K562 (cell line): ENCODE data around the gene RAB31. TPM values are rescaled to one million over a fixed set of nuclear protein-coding genes. Genes with fewer than 3 reads are reported as not detected.

Source experiments
- CCNT2 ChIP-seq: IDR thresholded peaks from 2 replicates; pipeline ENCODE4 v1.6.1; 2011; ENCODE audit warnings: borderline replicate concordance, low read depth, mild to moderate bottlenecking, moderate library complexity, mixed read lengths, low read length; ENCODE audit not compliant: insufficient read length; ENCODE audit errors: extremely low read depth
- ELF2 ChIP-seq: fragments of 250-450 bp; sonication (Bioruptor Pico); IDR thresholded peaks from 2 replicates; pipeline ENCODE4 v1.5.0; 2021; ENCODE audit warnings: mild to moderate bottlenecking
- ELK3 ChIP-seq: fragments of 450-650 bp; formaldehyde crosslinking; IDR thresholded peaks from 2 replicates; pipeline ENCODE4 v1.4.0; 2020; ENCODE audit warnings: mild to moderate bottlenecking
- HCFC1 ChIP-seq: IDR thresholded peaks from 2 replicates; pipeline ENCODE4 v1.6.1; 2012; ENCODE audit warnings: low read depth, low read length, improper control_type of control experiment
- MAFF ChIP-seq: IDR thresholded peaks from 2 replicates; pipeline ENCODE4 v1.6.1; 2012; ENCODE audit warnings: low read length, improper control_type of control experiment
- NFIX ChIP-seq: fragments of 250-450 bp; sonication (Bioruptor Pico); IDR thresholded peaks from 2 replicates; pipeline ENCODE4 v1.4.0; 2020; ENCODE audit warnings: low read depth, mild to moderate bottlenecking, moderate library complexity
- RBFOX2 ChIP-seq: fragments of 200-400 bp; formaldehyde crosslinking; IDR thresholded peaks from 2 replicates; pipeline ENCODE4 v1.6.1; 2017; ENCODE audit warnings: low read depth, mild to moderate bottlenecking, low read length, moderate library complexity
- RUNX1 ChIP-seq: sonication (generic); IDR thresholded peaks from 2 replicates; pipeline ENCODE4 v1.6.1; 2016; ENCODE audit warnings: antibody characterized with exemption, low read depth
- SMARCA4 ChIP-seq: fragments of 450-650 bp; IDR thresholded peaks from 2 replicates; pipeline ENCODE4 v1.6.1; 2016
- SUPT5H ChIP-seq: fragments of 450-650 bp; IDR thresholded peaks from 2 replicates; pipeline ENCODE4 v1.6.1; 2016
- TCF7L2 ChIP-seq: fragments of 150-350 bp; IDR thresholded peaks from 2 replicates; pipeline ENCODE4 v1.6.1; 2016; ENCODE audit warnings: low read depth, mild to moderate bottlenecking, low read length, moderate library complexity
- TOE1 ChIP-seq, 2 experiments: fragments of 450-650 bp in 1 of 2; sonication (generic) in 1 of 2; formaldehyde crosslinking in 1 of 2; IDR thresholded peaks; 2 replicates each; pipeline versions ENCODE4 v1.7.1 to v1.8.0; 2016 to 2022; ENCODE audit warnings: borderline replicate concordance in 2 of 2, mild to moderate bottlenecking in 2 of 2, antibody characterized with exemption in 1 of 2, inconsistent platforms in 1 of 2, low read depth in 1 of 2, missing genetic modification reagents in 1 of 2, moderate library complexity in 1 of 2
- ZNF121 ChIP-seq: sonication (generic); formaldehyde crosslinking; conservative IDR thresholded peaks from 2 replicates; pipeline ENCODE4 v1.8.0; 2022; ENCODE audit warnings: missing genetic modification reagents
- ZNF124 ChIP-seq: sonication (generic); formaldehyde crosslinking; IDR thresholded peaks from 2 replicates; pipeline ENCODE4 v1.8.1; 2022; ENCODE audit warnings: missing genetic modification reagents
- ZNF175 ChIP-seq: fragments of 200-800 bp; sonication (Bioruptor generic); IDR thresholded peaks from 2 replicates; pipeline ENCODE4 v1.6.1; 2016; ENCODE audit warnings: low read depth, mild to moderate bottlenecking, missing genetic modification characterization, missing compliant biosample characterization
- ZNF184 ChIP-seq: sonication (generic); formaldehyde crosslinking; IDR thresholded peaks from 2 replicates; pipeline ENCODE4 v1.5.0; 2020; ENCODE audit warnings: missing genetic modification reagents
- ZNF217 ChIP-seq: sonication (generic); formaldehyde crosslinking; IDR thresholded peaks from 2 replicates; pipeline ENCODE4 v1.8.0; 2022; ENCODE audit warnings: mild to moderate bottlenecking, missing genetic modification reagents
- ZNF551 ChIP-seq: fragments of 250-450 bp; sonication (Bioruptor Pico); IDR thresholded peaks from 2 replicates; pipeline ENCODE4 v1.5.0; 2021; ENCODE audit warnings: mild to moderate bottlenecking, moderate library complexity
- ZNF584 ChIP-seq: fragments of 200-800 bp; sonication (Bioruptor generic); IDR thresholded peaks from 2 replicates; pipeline ENCODE4 v1.6.1; 2016; ENCODE audit warnings: low read depth, mild to moderate bottlenecking, missing genetic modification characterization, missing compliant biosample characterization
- ZNF707 ChIP-seq: fragments of 250-450 bp; sonication (Bioruptor Pico); conservative IDR thresholded peaks from 2 replicates; pipeline ENCODE4 v1.8.0; 2022; ENCODE audit warnings: inconsistent platforms, mild to moderate bottlenecking, moderate library complexity
- polyA plus RNA-seq, 8 experiments: library from polyadenylated mRNA; depleted of rRNA in 4 of 8; stranded (reverse) in 5 of 8; unstranded in 3 of 8; fragments of >200 nt; fragmentation: Nextera tagmentation in 2 of 8; fragmentation: Illumina TruSeq in 1 of 8; extraction: Ambion mirVana in 2 of 8; extraction: Trizol in 1 of 8; gene quantifications; 2 replicates each; pipeline versions ENCODE4 v1.2.1 to v1.2.3, GENCODE V29; 2011 to 2014; ENCODE audit warnings: inconsistent platforms in 1 of 8, missing spikeins in 1 of 8
- total RNA-seq, 7 experiments: library from RNA; depleted of rRNA in 6 of 7; stranded (reverse); fragments of >200 nt in 6 of 7; fragmentation: Illumina TruSeq in 2 of 7; extraction: Trizol in 2 of 7; gene quantifications; 2 replicates each; pipeline versions ENCODE4 v1.2.1 to v1.2.3, GENCODE V29; 2011 to 2021; ENCODE audit warnings: low replicate concordance in 1 of 7
- TF ChIP-seq, protein P1 (sequence below): fragments of 450-650 bp; formaldehyde crosslinking; IDR thresholded peaks from 2 replicates; pipeline ENCODE4 v1.4.0; 2020; ENCODE audit warnings: mild to moderate bottlenecking, moderate library complexity
- TF ChIP-seq, protein P2 (sequence below), 2 experiments: fragments of 450-650 bp; IDR thresholded peaks; 2 replicates each; pipeline ENCODE4 v1.6.1; 2018; ENCODE audit warnings: mild to moderate bottlenecking in 2 of 2, low read depth in 1 of 2; ENCODE audit not compliant: partially characterized antibody in 2 of 2

RAB31 gene
- total and polyA plus RNA-seq, 9 of the 15 experiments (the other 6 are each of a cell fraction or from before 2014, with no cell fraction given): 20.7 to 70.4 (median 41.3) TPM

- TF ChIP-seq RUNX1 (no peak), TOE1 (IDR thresholded peaks at IDR 0.05; ENCODE audit: borderline replicate concordance) (peak; percentile 38; the same call in 1 of the 2 replicates), TOE1 (CRISPR knock-in tag; IDR thresholded peaks at IDR 0.05; ENCODE audit: borderline replicate concordance, low read depth) (no peak), ELK3 (CRISPR knock-in tag) (no peak), SMARCA4 (peak; percentile 70; the same call in 1 of the 2 replicates), ELF2 (CRISPR knock-in tag) (no peak), MAFF (no peak), HCFC1 (no peak), ZNF584 (CRISPR knock-in tag) (no peak), RBFOX2 (no peak), NFIX (CRISPR knock-in tag) (no peak), ZNF184 (CRISPR knock-in tag) (no peak), ZNF121 (CRISPR knock-in tag) (no peak), ZNF175 (CRISPR knock-in tag) (no peak), ZNF124 (CRISPR knock-in tag) (no peak), ZNF707 (CRISPR knock-in tag) (no peak), ZNF551 (CRISPR knock-in tag) (no peak), CCNT2 (no peak), ZNF217 (no peak), SUPT5H (no peak), TCF7L2 (no peak)
- TF ChIP-seq, protein P1, sequence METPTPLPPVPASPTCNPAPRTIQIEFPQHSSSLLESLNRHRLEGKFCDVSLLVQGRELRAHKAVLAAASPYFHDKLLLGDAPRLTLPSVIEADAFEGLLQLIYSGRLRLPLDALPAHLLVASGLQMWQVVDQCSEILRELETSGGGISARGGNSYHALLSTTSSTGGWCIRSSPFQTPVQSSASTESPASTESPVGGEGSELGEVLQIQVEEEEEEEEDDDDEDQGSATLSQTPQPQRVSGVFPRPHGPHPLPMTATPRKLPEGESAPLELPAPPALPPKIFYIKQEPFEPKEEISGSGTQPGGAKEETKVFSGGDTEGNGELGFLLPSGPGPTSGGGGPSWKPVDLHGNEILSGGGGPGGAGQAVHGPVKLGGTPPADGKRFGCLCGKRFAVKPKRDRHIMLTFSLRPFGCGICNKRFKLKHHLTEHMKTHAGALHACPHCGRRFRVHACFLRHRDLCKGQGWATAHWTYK (CRISPR knock-in tag): no peak
- TF ChIP-seq, protein P2, sequence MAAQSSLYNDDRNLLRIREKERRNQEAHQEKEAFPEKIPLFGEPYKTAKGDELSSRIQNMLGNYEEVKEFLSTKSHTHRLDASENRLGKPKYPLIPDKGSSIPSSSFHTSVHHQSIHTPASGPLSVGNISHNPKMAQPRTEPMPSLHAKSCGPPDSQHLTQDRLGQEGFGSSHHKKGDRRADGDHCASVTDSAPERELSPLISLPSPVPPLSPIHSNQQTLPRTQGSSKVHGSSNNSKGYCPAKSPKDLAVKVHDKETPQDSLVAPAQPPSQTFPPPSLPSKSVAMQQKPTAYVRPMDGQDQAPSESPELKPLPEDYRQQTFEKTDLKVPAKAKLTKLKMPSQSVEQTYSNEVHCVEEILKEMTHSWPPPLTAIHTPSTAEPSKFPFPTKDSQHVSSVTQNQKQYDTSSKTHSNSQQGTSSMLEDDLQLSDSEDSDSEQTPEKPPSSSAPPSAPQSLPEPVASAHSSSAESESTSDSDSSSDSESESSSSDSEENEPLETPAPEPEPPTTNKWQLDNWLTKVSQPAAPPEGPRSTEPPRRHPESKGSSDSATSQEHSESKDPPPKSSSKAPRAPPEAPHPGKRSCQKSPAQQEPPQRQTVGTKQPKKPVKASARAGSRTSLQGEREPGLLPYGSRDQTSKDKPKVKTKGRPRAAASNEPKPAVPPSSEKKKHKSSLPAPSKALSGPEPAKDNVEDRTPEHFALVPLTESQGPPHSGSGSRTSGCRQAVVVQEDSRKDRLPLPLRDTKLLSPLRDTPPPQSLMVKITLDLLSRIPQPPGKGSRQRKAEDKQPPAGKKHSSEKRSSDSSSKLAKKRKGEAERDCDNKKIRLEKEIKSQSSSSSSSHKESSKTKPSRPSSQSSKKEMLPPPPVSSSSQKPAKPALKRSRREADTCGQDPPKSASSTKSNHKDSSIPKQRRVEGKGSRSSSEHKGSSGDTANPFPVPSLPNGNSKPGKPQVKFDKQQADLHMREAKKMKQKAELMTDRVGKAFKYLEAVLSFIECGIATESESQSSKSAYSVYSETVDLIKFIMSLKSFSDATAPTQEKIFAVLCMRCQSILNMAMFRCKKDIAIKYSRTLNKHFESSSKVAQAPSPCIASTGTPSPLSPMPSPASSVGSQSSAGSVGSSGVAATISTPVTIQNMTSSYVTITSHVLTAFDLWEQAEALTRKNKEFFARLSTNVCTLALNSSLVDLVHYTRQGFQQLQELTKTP (IDR thresholded peaks at IDR 0.05; ENCODE audit: low read depth in 1 of 2, partially characterized antibody in 2 of 2): peak in 1 of 2 experiments; percentile 90
Measured at GRCh38 chr18:9848170-9848879, 140.2 kb downstream of the RAB31 start (continued).
